GM12878 (cell line): Measurements from ENCODE around the gene FRAS1.

Source experiments
- GABPA ChIP-seq: IDR thresholded peaks from 2 replicates; pipeline ENCODE4 v1.6.1; 2014; ENCODE audit warnings: antibody characterized with exemption, low read depth, mild to moderate bottlenecking, inconsistent platforms
- NFYB ChIP-seq: IDR thresholded peaks from 2 replicates; pipeline ENCODE4 v1.6.1; 2011; ENCODE audit warnings: low read depth, mild to moderate bottlenecking, low read length, improper control_type of control experiment, moderate library complexity; ENCODE audit not compliant: insufficient read depth
- POLR2A ChIP-seq: IDR thresholded peaks from 2 replicates; pipeline ENCODE4 v1.6.1; 2011; ENCODE audit warnings: low read depth, mild to moderate bottlenecking, low read length
- SIN3A ChIP-seq: IDR thresholded peaks from 2 replicates; pipeline ENCODE4 v1.6.1; 2012; ENCODE audit warnings: low read depth, low read length, improper control_type of control experiment
- TCF12 ChIP-seq: IDR thresholded peaks from 2 replicates; pipeline ENCODE4 v1.6.1; 2011; ENCODE audit warnings: low read depth, mild to moderate bottlenecking, low read length

DNA sequence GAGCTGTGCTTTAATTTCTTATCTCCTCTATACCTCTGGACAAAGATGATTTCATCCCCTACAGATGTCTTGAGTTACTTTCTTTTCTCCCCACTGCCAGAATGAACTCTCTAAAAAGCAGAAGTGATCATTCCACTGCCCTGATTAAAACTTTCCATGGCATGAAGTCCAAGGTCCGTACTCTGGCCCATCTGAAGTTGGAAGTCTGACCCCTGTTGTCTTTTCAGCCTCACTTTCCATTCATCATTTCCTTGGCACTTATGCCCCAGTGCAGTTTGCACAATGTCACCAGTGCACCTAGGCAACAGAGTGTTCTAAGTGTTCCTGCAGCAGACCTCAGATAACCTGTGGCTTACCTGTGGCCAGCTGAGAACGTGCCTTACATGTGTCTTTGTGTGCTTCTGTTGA is 242.4 kb downstream of the FRAS1 start:
- no peak for TF ChIP-seq POLR2A
- no peak for TF ChIP-seq NFYB
- no peak for TF ChIP-seq GABPA
- no peak for TF ChIP-seq SIN3A
- TF ChIP-seq TCF12 = no peak
